OCI-LY3 (cell line): ENCODE results near the gene OR10A3.

ENCODE experiments used
- CTCF ChIP-seq: fragments of 200-600, 300-600 bp; sonication (generic); IDR thresholded peaks from 2 replicates; pipeline ENCODE4 v1.5.1; 2014; ENCODE audit warnings: antibody characterized with exemption, low read length, low read depth
- EZH2phosphoT487 ChIP-seq: fragments of 200-600 bp; shearing (Covaris generic); IDR thresholded peaks from 2 replicates; pipeline ENCODE4 v1.6.1; 2018; ENCODE audit warnings: antibody characterized with exemption, mixed run types, low read depth

GRCh38 chr11:7971846-7972245 is 30.3 kb upstream of the OR10A3 start:
- TF ChIP-seq CTCF (no peak), EZH2phosphoT487 (no peak)
